ENCODE results near the gene SPINT2.
"Not testable (repeated sequence)": the region's sequence is repeated elsewhere in the genome, so short reads cannot be mapped to it uniquely, and the experiment has no call there.

Gene SPINT2

DNA sequence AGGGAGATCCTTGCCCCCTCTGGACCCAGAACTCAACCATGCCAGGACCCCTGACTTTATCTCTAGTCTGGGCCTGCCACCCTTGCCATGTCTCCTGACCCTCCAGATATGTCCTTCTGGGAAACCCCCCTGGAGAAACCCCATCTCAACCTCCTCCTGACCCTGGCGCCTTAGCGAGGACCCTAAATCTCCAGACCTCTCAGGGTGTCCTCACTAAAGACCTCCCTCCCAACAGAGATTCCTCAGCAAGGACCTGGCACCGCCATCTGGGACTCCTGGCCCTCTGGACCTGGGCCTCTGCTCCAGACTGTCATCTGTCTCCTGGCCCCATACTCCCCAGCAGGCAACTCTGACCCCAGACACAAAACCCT lies 56.6 kb downstream of the SPINT2 start:
- no peak for DNase-seq (ENCODE audit: low spot score)

DNA sequence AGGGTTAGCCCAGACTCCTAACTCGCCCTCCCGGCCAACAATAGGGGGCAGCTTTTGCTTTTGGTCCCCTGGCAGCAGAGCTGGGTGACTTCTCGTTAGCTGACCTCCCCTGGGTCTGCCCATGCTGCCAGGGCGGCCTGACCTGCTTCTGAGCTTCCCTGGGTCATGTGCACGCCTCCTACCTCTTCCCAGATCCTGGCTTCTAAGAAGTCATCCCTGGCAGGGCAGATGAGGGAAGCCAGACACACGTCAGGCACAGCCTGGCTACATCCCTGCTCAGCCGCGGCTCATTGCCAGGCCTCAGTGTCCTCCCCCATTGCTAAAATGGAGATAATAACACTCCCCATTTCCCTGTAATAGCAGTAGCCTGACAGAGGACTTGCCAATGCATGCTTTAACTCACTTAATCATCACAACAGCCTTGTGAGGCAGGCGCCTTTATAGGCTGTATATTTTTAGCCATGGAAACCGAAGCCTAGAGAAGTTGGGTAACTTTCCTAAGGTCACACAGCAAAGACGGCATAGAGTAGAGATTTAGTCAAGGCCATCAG lies 57.3 kb downstream of the SPINT2 start:
- DNase-seq (ENCODE audit: low spot score): no peak

DNA sequence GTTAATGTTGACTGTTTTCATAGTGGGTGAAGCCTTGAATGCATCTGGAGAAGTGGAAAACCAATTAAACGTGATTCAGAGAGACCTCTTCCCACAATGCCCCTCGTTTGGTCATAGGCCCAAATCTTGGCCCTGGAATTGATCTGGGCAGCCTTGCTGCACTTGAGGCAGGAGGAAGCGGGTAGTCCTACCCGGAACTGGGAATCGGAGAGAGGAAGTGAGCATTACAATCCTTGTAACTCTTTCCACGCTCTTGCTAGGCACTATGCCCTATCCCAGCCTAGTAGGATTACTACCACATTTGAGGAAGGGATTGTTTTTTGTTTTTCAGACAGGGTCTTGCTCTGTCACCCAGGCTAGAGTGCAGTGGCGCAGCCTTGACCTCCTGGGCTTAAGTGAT lies 58.9 kb downstream of the SPINT2 start:
- no peak for DNase-seq (ENCODE audit: low spot score)

DNA sequence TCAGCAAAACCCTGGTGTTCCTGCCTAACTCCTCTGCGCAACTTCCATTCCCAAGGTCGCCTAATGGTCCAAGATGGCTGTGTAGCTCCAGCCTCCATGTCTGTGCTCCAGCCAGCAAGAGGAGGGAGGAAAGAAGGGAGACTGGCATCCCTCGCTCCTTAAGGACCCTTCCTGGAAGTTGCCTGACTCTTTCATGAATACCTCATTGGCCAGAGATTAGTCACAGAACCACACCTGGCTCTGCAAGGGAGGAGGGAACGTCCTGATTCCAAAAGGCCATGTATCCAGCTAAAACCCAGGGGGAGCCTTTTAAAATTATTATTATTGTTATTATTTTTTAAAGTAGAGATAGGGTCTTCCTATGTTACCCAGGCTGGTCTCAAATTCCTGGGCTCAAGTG lies 60.1 kb downstream of the SPINT2 start:
- DNase-seq (ENCODE audit: low spot score): no peak

DNA sequence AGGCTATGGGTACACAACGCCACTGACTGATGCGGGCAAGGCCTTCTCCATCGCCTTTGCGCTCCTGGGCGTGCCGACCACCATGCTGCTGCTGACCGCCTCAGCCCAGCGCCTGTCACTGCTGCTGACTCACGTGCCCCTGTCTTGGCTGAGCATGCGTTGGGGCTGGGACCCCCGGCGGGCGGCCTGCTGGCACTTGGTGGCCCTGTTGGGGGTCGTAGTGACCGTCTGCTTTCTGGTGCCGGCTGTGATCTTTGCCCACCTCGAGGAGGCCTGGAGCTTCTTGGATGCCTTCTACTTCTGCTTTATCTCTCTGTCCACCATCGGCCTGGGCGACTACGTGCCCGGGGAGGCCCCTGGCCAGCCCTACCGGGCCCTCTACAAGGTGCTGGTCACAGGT lies 62.2 kb downstream of the SPINT2 start:
- no peak for DNase-seq (ENCODE audit: low spot score)

DNA sequence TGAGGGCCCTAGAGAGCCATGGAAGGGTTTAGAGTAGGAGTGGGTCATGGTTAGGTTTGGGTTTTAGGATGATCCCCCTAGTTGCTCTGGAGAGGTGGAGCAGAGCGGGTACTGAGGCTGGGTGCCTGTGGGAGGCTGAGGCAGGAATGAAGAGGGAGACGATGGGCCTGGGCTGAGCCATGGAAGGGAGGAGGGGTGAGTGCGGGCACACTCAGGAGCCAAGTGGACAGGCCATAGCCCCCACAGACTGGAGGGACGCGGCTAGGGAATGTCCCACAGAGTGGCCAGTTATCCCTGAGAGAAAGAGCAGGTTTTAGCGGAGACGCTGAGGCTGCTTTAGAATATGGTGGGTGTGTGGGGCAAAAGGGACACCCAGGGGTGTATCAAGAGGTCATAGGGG lies 65.3 kb downstream of the SPINT2 start:
- DNase-seq (ENCODE audit: low spot score): no peak

DNA sequence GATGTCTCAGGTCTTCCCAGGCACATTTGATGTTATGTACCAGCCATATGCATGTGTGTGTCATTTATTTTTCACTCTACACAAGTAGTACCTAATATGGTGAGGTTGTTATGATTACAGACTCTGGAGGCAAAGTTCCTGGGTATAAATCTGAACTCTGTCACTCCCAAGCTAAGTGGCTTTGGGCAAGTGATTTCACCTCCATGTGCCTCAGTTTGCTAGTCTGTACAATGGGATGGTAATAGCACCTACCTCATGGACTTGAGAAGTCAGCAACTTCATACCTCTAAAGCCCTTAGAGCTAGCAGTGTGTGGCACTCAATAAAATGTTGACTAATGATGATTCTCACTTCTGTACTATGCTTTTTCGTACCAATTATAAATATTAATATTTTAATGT lies 67.4 kb downstream of the SPINT2 start:
- no peak for DNase-seq (ENCODE audit: low spot score)

DNA sequence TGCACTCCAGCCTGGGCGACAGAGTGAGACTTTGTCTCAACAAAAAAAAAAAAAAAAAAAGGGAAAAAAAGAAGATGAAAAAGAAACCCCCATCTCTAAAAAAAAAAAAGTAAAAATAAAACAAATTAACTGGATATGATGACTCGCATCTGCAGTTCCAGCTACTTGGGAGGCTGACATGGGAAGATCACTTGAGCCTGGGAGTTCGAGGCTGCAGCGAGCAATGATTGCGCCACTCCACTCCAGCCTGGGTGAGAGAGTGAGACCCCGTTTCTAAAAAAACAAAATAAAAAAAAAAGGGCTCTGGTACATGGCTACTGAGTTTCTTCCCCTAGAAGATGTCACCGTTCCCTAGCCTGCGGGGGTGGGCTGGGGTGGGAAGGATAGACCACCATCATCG lies 68.9 kb downstream of the SPINT2 start:
- no peak for DNase-seq (ENCODE audit: low spot score)

DNA sequence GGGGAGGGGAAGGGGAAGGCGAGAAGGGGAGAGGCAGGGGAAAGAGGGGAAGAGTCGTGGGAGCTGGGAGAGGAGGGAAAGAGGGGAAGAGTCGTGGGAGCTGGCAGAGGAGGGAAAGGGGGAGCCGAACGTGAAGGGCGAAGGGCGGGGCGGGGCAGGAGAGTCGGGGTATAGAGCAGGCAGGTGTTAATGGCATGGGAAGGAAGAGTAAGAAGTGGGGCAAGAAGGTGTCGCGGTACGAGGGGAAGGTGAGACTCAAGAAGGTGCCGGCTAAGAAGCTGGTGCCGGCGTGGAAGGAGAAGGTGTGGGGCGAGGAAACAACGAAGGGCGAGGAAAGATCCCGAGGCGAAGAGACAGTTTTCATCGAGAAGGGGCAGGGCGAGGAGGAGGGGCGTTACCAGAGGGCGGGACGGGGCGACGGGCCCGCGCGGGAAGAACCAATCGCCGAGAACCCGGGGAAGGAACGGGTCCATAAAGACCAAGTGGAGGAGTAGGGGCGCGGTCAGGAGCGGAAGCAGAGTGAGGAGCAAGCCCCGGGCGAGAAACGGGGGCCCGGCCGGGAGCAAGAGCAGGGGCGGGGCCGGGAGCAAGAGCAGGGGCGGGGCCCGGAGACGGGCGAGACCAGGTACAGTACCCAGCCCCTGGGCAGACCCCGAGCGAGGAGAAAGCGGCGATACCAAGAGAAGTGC lies 71.7 kb downstream of the SPINT2 start:
- DNase-seq (ENCODE audit: low spot score): peak; percentile 96

DNA sequence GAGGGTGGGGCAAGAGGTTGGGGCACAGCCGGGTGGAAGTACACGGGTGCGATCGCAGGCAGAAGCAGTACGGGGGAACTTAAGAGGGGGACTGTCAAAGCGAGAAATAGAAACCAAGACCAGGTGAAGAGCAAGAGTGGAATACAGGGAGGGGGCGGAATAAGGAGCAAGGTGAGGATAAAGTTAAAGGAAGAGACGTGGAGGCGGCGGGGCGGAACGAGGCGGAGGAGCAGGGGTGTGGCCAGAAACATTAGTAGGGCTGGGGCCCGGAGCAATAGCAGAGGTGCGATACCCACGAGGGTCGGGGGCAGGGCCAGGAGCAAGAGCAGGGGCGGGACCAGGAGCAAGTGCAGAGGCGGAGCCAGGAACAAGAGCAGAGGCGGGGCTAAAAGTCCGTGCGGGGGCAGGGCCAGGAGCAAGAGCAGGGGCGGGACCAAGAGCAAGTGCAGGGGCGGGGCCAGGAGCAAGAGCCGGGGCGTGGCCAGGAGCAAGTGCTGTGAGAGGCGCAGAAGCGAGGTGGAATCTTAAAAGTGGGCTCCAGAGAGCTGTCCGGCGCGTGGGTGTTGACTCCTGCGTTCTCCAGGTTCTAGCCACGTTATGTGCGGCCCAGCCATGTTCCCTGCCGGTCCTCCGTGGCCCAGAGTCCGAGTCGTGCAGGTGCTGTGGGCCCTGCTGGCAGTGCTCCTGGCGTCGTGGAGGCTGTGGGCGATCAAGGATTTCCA lies 72.4 kb downstream of the SPINT2 start:
- DNase-seq (ENCODE audit: low spot score): peak; percentile 99

DNA sequence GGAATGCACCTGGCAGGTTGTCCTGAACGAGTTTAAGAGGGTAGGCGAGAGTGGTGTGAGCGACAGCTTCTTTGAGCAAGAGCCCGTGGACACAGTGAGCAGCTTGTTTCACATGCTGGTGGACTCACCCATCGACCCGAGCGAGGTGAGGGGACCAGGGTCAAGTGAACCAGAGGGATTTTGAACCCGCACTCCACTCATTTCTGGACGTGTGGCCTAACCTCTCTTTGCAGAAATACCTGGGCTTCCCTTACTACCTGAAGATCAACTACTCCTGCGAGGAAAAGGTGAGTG lies 72.9 kb downstream of the SPINT2 start:
- DNase-seq (ENCODE audit: low spot score): no peak

DNA sequence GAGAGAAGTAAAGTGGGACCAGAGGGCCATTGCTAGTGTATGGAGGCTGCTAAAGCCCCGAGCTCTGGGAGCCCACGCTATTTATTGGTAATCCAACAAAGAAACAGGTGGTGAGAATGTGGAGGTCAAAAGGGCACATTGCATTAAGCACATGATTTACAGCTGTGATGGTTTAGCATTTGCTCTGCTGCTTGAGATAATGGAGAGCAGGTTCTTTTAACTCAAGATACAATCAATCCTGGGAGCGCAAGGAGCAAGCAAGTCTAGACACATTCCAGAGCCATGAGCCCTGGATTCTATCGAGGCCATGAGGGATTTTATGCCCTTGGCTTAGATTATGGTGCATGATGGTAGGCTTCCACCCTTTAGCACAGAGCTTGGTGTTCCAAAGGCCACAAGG lies 74.6 kb downstream of the SPINT2 start:
- not testable (repeated sequence) for DNase-seq (ENCODE audit: low spot score)

DNA sequence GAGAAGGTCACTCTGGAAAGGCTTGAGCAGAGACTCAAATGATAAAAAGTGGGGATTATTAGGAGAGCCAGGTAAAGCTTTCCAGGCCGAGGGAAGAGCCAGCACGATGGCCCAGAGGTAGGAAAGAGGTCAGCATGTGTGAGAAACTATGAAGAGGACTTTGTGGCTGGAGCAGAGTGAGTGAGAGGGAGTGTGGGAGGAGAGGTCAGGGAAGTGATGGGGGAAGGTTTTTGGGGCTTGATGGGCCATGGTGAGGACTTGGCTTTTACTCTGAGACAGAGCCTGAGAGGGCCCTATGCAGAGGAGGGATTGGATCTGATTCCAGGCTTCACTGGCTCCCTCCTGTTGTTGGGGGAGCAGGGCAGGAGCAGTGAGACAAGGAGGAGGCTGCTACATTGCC lies 76.6 kb downstream of the SPINT2 start:
- no peak for DNase-seq (ENCODE audit: low spot score)

Measured in LoVo (cell line).